HCT116 (cell line): ENCODE measurements around the gene CNGA1.

Experiments used
- JUND ChIP-seq: IDR thresholded peaks from 2 replicates; pipeline ENCODE4 v1.6.1; 2012
- POLR2A ChIP-seq: IDR thresholded peaks from 2 replicates; pipeline ENCODE4 v1.7.0; 2011; ENCODE audit warnings: borderline replicate concordance; ENCODE audit not compliant: insufficient read depth, insufficient read length; ENCODE audit errors: extremely low read depth
- TF ChIP-seq, protein P1 (sequence below): IDR thresholded peaks from 2 replicates; pipeline ENCODE4 v1.6.1; 2012; ENCODE audit warnings: low read depth

DNA sequence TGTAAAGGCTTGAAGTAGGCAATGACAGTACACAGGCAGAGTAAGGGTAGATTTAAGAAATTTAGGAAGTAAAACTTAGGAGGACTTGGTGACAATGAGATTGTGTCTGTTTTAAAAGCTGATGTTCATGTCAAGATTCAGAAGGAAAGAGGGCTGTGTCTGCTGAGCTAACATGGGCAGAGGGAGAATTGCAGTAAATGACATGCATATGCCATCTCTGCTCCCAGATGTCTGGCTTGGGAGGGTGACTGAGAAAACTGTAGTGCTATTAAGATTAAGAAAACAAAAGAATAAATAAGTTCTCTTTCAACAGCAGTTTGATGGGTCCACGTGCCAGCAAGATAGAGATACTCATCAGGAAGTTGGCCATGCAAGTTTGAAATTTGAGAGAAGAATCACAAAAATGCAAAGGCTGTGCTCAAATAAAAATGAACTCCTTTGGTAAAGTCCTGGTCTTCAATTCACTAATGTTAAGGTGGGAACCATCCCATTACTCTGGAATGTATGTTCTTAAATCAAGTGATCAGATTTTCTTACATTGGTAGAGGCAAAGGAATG is 109.3 kb downstream of the CNGA1 start:
- TF ChIP-seq JUND (no peak), POLR2A (no peak)
- TF ChIP-seq, protein P1, sequence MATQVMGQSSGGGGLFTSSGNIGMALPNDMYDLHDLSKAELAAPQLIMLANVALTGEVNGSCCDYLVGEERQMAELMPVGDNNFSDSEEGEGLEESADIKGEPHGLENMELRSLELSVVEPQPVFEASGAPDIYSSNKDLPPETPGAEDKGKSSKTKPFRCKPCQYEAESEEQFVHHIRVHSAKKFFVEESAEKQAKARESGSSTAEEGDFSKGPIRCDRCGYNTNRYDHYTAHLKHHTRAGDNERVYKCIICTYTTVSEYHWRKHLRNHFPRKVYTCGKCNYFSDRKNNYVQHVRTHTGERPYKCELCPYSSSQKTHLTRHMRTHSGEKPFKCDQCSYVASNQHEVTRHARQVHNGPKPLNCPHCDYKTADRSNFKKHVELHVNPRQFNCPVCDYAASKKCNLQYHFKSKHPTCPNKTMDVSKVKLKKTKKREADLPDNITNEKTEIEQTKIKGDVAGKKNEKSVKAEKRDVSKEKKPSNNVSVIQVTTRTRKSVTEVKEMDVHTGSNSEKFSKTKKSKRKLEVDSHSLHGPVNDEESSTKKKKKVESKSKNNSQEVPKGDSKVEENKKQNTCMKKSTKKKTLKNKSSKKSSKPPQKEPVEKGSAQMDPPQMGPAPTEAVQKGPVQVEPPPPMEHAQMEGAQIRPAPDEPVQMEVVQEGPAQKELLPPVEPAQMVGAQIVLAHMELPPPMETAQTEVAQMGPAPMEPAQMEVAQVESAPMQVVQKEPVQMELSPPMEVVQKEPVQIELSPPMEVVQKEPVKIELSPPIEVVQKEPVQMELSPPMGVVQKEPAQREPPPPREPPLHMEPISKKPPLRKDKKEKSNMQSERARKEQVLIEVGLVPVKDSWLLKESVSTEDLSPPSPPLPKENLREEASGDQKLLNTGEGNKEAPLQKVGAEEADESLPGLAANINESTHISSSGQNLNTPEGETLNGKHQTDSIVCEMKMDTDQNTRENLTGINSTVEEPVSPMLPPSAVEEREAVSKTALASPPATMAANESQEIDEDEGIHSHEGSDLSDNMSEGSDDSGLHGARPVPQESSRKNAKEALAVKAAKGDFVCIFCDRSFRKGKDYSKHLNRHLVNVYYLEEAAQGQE, result no peak
